ENCODE data around the gene PDE4C. TPM values are rescaled to one million over a fixed set of nuclear protein-coding genes. Genes with fewer than 3 reads are reported as not detected.

PDE4C gene
- 2.9 to 3.4 TPM in 2 of 3 replicates, not detected in the other for total RNA-seq
- long read RNA-seq, partial matches to known transcripts: 0 of 1 reads
- long read RNA-seq, other reads (novel, unspliced or antisense): 0 of 1 reads

DNA sequence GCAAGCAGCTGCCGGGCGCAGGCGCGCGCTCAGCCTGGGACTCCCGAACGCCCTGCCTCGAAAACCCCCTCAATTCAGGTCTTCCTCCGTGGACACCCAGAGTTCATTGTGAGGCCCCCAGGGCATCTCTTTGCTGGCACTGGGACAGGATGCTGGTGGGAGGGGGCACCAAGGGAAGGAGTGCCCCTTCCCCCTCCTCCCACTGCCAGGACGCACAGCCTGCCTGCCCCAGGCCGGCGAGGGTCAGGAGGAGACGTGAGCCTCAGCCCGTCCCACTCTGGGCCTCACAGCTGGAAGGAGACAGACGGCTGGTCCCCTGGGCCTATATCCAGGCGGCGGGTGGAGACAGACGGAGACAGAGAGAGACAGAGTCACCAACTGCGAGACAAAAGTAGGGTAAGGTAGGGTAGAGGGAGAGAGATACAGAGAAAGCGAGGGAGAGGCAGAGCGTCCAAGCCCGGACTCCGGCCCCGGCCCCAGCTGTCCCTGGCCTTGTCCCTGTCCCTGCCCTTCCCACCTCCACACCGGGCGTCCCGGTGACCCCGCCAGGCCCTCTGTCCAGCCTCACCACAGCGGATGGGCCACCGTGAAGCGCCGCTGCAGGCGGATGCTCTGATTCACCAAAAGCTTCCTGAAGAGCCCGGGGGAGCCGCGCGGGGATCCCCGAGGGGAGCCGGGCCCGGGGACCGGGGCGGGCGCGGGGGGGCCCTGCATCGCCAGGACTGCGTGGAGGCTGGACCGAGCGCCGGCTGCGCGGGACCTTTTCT is at the start of gene PDE4C:
PDE4C (minus strand) TSS at position 737 of the 767 bp plus-strand sequence; CDS start at position 714, 23 bp downstream.
- Mint-ChIP-seq H3K27ac (ENCODE audit: unreplicated experiment) (peak within 1 kb of the TSS; percentile 70), H3K27me3 (ENCODE audit: low read depth) (peaks cover 6% of the 10 kb centered on the region), H3K4me3 (ENCODE audit: unreplicated experiment) (peak within 1 kb of the TSS; percentile 73), H3K36me3 (ENCODE audit: low read depth) (no peaks in the 10 kb centered on the region), H3K4me1 (ENCODE audit: low read depth) (peaks cover 33% of the 10 kb centered on the region), H3K9me3 (ENCODE audit: low read depth) (no peaks in the 10 kb centered on the region)
- TF ChIP-seq, protein P1, sequence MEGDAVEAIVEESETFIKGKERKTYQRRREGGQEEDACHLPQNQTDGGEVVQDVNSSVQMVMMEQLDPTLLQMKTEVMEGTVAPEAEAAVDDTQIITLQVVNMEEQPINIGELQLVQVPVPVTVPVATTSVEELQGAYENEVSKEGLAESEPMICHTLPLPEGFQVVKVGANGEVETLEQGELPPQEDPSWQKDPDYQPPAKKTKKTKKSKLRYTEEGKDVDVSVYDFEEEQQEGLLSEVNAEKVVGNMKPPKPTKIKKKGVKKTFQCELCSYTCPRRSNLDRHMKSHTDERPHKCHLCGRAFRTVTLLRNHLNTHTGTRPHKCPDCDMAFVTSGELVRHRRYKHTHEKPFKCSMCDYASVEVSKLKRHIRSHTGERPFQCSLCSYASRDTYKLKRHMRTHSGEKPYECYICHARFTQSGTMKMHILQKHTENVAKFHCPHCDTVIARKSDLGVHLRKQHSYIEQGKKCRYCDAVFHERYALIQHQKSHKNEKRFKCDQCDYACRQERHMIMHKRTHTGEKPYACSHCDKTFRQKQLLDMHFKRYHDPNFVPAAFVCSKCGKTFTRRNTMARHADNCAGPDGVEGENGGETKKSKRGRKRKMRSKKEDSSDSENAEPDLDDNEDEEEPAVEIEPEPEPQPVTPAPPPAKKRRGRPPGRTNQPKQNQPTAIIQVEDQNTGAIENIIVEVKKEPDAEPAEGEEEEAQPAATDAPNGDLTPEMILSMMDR (IDR thresholded peaks at IDR 0.05): no peak
- DNase-seq (ENCODE audit: low spot score): no peak

DNA sequence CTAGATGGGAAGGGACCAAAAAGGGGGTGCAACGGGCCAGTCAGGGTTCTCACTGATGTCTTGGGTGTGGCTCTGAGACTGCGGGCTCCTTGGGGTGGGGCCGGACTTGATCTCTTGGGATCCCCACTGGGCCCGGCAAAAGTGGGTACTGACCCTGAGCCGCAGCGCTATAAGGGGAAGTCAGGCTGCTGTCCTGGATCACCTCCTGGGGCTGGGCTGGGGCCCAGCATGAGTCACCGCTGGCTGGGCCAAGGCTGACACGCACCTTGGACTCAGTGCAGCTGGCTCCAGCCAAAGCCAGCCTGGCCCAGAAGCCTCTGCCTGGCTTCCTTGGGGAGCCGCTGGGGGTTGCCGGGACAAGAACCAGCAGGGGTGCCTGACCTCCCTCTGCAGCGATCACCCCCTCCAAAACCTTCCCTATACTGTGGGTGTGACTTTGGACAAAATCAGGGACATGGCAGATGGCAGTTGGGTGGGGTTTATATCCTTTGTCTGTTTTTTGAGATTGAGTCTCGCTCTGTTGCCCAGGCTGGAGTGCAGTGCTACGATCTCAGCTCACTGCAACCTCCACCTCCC is 48.6 kb upstream of the PDE4C start:
- no peaks in the 10 kb centered on the region for H3K9me3 Mint-ChIP-seq (ENCODE audit: low read depth)
- H3K27me3 Mint-ChIP-seq (ENCODE audit: low read depth): no peaks in the 10 kb centered on the region
- H3K4me1 Mint-ChIP-seq (ENCODE audit: low read depth): peaks cover 42% of the 10 kb centered on the region
- TF ChIP-seq, protein P1 (IDR thresholded peaks at IDR 0.05): peak; percentile 21
- peak overlapping the region; percentile 93 for H3K27ac Mint-ChIP-seq (ENCODE audit: unreplicated experiment)
- peak overlapping the region; percentile 8 for H3K4me3 Mint-ChIP-seq (ENCODE audit: unreplicated experiment)
- DNase-seq (ENCODE audit: low spot score): no peak
- H3K36me3 Mint-ChIP-seq (ENCODE audit: low read depth): peaks cover 14% of the 10 kb centered on the region

DNA sequence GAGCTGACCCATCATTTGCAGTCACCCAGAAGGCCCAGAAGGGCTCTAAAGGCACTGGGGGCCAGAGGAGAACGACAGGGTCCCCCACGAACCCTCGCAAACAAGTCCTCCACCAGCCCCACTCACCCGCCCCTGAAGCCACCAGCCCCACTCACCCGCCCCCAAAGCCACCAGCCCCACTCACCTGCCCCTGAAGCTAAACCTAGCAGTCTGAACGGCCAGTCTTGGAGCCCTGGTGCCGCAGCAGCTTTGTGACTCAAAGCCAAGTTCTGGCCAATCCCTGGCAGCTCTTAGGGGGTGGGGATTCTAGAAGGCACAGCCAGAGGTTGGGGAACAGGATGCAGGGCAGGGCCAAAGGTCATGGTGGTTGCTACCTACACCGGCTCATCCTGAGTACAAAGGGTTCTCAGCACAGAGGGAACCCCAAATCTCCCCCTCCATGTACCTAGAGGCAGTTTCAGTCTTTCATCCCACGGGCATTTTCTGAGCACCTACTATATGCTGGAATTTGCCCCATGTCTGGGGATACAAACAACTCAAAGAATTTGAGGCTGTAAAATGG is 48.1 kb upstream of the PDE4C start, which contains the start of gene IQCN:
IQCN (minus strand) TSS at position 234 of the 562 bp plus-strand sequence. CDS start 4,974 bp downstream, outside the sequence.
- Mint-ChIP-seq H3K36me3 (ENCODE audit: low read depth) (peaks cover 9% of the 10 kb centered on the region), H3K27ac (ENCODE audit: unreplicated experiment) (peak within 1 kb of the TSS; percentile 93), H3K4me1 (ENCODE audit: low read depth) (peaks cover 40% of the 10 kb centered on the region), H3K27me3 (ENCODE audit: low read depth) (no peaks in the 10 kb centered on the region), H3K9me3 (ENCODE audit: low read depth) (no peaks in the 10 kb centered on the region), H3K4me3 (ENCODE audit: unreplicated experiment) (peak within 1 kb of the TSS; percentile 8)
- TF ChIP-seq, protein P1 (IDR thresholded peaks at IDR 0.05): no peak
- DNase-seq (ENCODE audit: low spot score): no peak

DNA sequence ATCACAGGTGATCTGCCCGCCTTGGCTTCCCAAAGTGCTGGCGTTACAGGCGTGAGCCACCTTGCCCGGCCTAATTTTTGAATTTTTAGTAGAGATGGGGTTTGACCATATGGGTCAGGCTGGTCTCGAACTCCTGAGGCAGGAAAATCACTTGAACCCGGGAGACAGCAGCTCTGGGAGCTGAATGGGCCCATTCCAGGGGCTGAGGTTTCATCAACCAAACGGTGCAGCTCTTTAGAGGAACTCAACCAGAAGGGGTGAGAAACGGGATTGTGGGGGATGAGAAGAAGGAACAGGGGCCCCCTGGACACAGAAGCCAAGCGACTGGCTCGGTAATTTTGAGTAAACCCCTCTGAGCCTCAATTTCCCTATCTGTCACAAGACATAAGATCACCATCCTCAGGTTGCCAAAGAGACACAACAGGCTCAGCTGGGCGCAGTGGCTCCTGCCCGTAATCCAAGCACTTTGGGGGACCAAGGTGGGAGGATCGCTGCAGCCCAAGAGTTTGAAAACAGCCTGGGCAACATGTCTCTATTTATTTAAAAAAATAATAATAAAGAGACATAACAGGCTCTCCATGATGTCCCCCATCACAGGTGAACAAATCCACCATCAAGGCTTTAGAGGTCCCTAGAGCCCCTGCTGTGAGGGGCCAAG is 47.5 kb upstream of the PDE4C start:
- no peak for DNase-seq (ENCODE audit: low spot score)
- TF ChIP-seq, protein P1 (IDR thresholded peaks at IDR 0.05): no peak
- Mint-ChIP-seq H3K4me3 (ENCODE audit: unreplicated experiment) (no peak overlapping the region), H3K36me3 (ENCODE audit: low read depth) (peaks cover 3% of the 10 kb centered on the region), H3K27me3 (ENCODE audit: low read depth) (no peaks in the 10 kb centered on the region), H3K27ac (ENCODE audit: unreplicated experiment) (peak overlapping the region; percentile 17), H3K9me3 (ENCODE audit: low read depth) (no peaks in the 10 kb centered on the region), H3K4me1 (ENCODE audit: low read depth) (peaks cover 34% of the 10 kb centered on the region)

- TF ChIP-seq, protein P1 (IDR thresholded peaks at IDR 0.05): no peak
- Mint-ChIP-seq H3K36me3 (ENCODE audit: low read depth) (peaks cover 11% of the 10 kb centered on the region), H3K27me3 (ENCODE audit: low read depth) (no peaks in the 10 kb centered on the region), H3K9me3 (ENCODE audit: low read depth) (no peaks in the 10 kb centered on the region), H3K4me3 (ENCODE audit: unreplicated experiment) (no peak overlapping the region), H3K4me1 (ENCODE audit: low read depth) (peaks cover 19% of the 10 kb centered on the region), H3K27ac (ENCODE audit: unreplicated experiment) (peak overlapping the region; percentile 54)
- DNase-seq (ENCODE audit: low spot score): no peak
These were observed 45.2 kb upstream of the PDE4C start for GRCh38 chr19:18271433-18271841.

Measured in chondrocyte (in vitro differentiated cells).